Measurements from ENCODE around the gene BTBD9.

DNA sequence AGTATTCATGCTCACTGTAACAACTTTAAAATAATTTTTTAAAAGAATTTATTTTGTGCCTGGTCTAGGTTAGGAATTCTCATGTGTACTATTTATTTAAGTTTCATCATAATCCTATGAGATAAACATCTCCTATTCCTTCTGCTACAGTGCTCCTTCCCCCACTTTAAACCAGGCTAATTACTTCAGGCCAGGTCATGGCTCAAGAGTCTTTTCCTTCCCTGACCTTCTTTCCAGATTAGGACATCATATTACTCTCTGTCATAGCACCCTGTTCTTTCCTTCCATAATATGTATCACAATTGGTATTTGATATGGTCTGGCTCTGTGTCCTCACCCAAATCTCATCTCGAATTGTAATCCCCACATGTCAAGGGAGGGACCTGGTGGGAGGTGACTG lies 239.0 kb downstream of the BTBD9 start:
- no peak for TF ChIP-seq POLR2A (IDR thresholded peaks at IDR 0.05)
- TF ChIP-seq, protein P1, sequence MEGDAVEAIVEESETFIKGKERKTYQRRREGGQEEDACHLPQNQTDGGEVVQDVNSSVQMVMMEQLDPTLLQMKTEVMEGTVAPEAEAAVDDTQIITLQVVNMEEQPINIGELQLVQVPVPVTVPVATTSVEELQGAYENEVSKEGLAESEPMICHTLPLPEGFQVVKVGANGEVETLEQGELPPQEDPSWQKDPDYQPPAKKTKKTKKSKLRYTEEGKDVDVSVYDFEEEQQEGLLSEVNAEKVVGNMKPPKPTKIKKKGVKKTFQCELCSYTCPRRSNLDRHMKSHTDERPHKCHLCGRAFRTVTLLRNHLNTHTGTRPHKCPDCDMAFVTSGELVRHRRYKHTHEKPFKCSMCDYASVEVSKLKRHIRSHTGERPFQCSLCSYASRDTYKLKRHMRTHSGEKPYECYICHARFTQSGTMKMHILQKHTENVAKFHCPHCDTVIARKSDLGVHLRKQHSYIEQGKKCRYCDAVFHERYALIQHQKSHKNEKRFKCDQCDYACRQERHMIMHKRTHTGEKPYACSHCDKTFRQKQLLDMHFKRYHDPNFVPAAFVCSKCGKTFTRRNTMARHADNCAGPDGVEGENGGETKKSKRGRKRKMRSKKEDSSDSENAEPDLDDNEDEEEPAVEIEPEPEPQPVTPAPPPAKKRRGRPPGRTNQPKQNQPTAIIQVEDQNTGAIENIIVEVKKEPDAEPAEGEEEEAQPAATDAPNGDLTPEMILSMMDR (IDR thresholded peaks at IDR 0.05 in 4 of 5, conservative IDR thresholded peaks at IDR 0.05 in 1 of 5): no peak
